Measurements from ENCODE around the gene MAEA.
"Not testable (repeated sequence)": the region's sequence is repeated elsewhere in the genome, so short reads cannot be mapped to it uniquely, and the experiment has no call there.

Gene MAEA

GRCh38 chr4:1370321-1371124, 80.8 kb downstream of the MAEA start:
- Mint-ChIP-seq H3K36me3 (peaks cover 9% of the 10 kb centered on the region), H3K4me3 (no peak overlapping the region), H3K27ac (no peak overlapping the region), H3K27me3 (no peaks in the 10 kb centered on the region), H3K4me1 (ENCODE audit: low read depth) (no peaks in the 10 kb centered on the region), H3K9me3 (ENCODE audit: low read depth) (no peaks in the 10 kb centered on the region)

- Mint-ChIP-seq H3K36me3 (peaks cover 9% of the 10 kb centered on the region), H3K4me1 (ENCODE audit: low read depth) (no peaks in the 10 kb centered on the region), H3K4me3 (no peak overlapping the region), H3K9me3 (ENCODE audit: low read depth) (no peaks in the 10 kb centered on the region), H3K27me3 (no peaks in the 10 kb centered on the region), H3K27ac (no peak overlapping the region)
These were observed 81.8 kb downstream of the MAEA start for GRCh38 chr4:1371176-1372165.

DNA sequence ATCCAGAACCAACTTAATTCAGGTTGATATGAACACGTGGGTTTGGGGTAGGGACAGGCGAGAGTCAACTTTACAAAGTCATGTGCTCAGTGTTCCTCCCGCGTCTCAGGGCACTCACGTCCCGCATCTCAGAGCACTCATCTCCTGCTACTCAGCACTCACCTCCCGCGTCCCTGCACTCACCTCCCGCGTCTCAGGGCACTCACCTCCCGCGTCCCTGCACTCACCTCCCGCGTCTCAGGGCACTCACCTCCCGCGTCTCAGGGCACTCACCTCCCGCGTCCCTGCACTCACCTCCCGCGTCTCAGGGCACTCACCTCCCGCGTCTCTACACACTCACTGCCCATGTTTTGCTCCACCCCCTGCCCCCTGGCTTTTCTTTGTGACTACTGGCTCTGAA, 82.9 kb downstream of the MAEA start:
- not testable (repeated sequence) for H3K27me3 Mint-ChIP-seq; H3K36me3 Mint-ChIP-seq; H3K9me3 Mint-ChIP-seq (ENCODE audit: low read depth); H3K4me1 Mint-ChIP-seq (ENCODE audit: low read depth); H3K27ac Mint-ChIP-seq; H3K4me3 Mint-ChIP-seq

DNA sequence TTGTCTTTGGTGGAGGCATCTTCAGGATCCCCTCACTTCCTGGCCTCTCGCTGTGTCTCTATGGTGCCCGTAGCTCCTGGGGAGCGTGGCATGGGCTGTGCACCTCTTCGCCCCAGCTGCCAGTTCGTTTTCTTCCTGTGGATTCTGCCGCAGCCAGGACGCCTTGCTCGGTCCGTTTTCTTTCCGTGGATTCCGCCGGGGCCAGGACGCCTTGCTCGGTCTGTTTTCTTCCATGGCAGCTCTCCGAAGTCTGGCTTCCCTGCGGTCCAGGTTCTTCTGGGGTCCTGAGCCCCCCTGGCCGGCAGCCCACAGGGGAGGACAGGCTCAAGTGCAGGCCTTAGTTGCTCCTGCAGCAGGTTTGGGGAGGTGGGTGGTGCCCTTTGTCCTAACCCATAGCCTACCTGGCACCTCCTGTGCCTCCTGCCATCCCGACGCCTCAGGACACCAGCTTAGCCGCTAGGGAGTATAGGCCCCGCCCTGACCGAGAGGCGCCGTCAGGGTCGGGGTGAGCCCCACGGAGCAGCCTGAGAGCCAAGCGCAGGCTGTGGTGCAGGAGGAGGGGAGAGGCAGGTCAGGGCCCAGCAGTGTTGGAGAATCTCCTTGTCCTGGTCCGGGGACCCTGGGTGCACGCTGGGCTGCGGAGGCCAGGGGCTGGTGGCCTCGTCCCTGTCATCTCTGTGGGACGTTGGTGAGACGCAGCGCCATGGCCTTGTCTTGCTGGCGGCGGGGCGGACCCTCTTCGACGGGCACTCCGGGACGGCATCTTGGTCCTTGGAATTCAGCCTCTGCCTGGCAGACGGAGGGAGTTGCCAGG, 84.4 kb downstream of the MAEA start:
- Mint-ChIP-seq H3K36me3 (peaks cover 9% of the 10 kb centered on the region), H3K4me3 (no peak overlapping the region), H3K27ac (no peak overlapping the region), H3K9me3 (ENCODE audit: low read depth) (no peaks in the 10 kb centered on the region), H3K27me3 (no peaks in the 10 kb centered on the region), H3K4me1 (ENCODE audit: low read depth) (no peaks in the 10 kb centered on the region)

DNA sequence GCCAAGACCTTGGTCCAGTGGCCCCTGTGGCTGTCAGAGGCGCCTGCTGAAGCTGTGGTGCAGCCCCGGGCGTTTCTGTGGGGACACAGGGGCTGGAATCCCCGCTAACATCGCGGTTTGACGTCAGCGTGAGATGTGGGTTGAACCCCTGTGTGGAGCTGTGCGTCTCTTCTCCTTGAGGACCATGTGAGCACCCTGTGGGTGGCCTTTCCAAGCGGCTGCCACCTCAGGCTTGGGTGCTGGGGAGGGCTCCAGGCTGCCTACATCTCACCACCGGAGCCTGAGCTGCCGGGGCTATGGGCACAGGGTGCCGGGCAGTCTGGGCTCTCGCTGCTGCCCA, 85.0 kb downstream of the MAEA start:
- no peaks in the 10 kb centered on the region for H3K9me3 Mint-ChIP-seq (ENCODE audit: low read depth)
- peaks cover 9% of the 10 kb centered on the region for H3K36me3 Mint-ChIP-seq
- H3K27me3 Mint-ChIP-seq = no peaks in the 10 kb centered on the region
- no peak overlapping the region for H3K27ac Mint-ChIP-seq
- no peaks in the 10 kb centered on the region for H3K4me1 Mint-ChIP-seq (ENCODE audit: low read depth)
- H3K4me3 Mint-ChIP-seq = no peak overlapping the region

GRCh38 chr4:1375051-1375721, 85.5 kb downstream of the MAEA start:
- H3K4me3 Mint-ChIP-seq = no peak overlapping the region
- H3K4me1 Mint-ChIP-seq (ENCODE audit: low read depth) = no peaks in the 10 kb centered on the region
- H3K27me3 Mint-ChIP-seq = no peaks in the 10 kb centered on the region
- no peaks in the 10 kb centered on the region for H3K9me3 Mint-ChIP-seq (ENCODE audit: low read depth)
- H3K27ac Mint-ChIP-seq = no peak overlapping the region
- H3K36me3 Mint-ChIP-seq = peaks cover 9% of the 10 kb centered on the region

DNA sequence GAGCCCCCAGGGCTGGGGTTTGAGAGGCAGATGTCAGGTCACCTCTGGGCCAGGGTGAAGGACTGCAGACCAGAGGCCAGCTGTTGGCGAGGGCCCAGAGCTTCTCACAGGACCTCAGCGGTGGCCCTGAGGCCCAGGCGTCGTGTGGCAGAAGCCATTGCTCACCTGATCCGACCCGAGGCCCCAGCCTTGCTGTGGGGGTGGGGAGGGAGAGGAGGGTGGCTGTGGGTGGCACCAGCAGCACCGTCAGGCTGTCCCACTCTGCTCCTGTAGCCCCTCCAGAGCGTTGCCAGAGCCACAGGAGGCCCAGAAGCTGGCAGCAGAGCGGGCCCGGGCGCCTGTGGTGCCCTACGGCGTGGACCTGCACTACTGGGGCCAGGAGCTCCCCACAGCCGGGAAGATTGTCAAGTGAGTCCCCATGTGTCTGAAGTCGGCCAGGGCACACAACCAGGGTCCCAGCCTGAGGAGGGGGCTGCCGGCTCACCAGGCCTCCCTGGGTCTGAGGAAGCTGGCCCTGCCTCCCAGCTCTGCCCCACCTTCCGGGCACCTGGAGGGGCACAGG, 86.2 kb downstream of the MAEA start:
- Mint-ChIP-seq H3K27ac (no peak overlapping the region), H3K36me3 (peaks cover 8% of the 10 kb centered on the region), H3K4me3 (no peak overlapping the region), H3K9me3 (ENCODE audit: low read depth) (no peaks in the 10 kb centered on the region), H3K4me1 (ENCODE audit: low read depth) (no peaks in the 10 kb centered on the region), H3K27me3 (no peaks in the 10 kb centered on the region)

DNA sequence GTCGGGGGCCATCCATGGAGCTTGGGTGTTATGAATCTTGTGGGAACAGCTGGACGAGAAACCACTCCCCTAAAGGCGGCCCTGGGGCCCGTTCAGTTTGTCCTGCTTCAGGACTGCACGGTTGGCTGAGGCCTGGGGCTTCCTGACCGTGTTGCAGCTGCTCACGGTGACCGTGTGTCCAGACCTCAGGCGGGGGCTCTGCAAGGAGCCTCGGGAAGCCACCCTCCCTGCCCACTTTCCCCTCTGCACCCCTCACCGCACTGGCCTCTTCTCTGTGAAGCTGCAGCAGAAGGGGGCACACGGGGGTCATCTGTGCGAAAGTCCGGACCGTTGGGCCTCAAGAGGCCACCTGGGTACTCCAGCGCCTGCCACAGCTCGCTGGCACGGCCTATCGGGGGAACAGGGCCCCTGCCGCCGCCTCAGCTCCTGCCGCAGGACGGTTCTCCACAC, 86.7 kb downstream of the MAEA start:
- Mint-ChIP-seq H3K27ac (no peak overlapping the region), H3K4me1 (ENCODE audit: low read depth) (no peaks in the 10 kb centered on the region), H3K4me3 (no peak overlapping the region), H3K36me3 (peaks cover 7% of the 10 kb centered on the region), H3K27me3 (no peaks in the 10 kb centered on the region), H3K9me3 (ENCODE audit: low read depth) (no peaks in the 10 kb centered on the region)

GRCh38 chr4:1376841-1377605, 87.3 kb downstream of the MAEA start:
- Mint-ChIP-seq H3K27ac (no peak overlapping the region), H3K4me1 (ENCODE audit: low read depth) (no peaks in the 10 kb centered on the region), H3K27me3 (no peaks in the 10 kb centered on the region), H3K9me3 (ENCODE audit: low read depth) (no peaks in the 10 kb centered on the region), H3K36me3 (peaks cover 6% of the 10 kb centered on the region), H3K4me3 (no peak overlapping the region)

DNA sequence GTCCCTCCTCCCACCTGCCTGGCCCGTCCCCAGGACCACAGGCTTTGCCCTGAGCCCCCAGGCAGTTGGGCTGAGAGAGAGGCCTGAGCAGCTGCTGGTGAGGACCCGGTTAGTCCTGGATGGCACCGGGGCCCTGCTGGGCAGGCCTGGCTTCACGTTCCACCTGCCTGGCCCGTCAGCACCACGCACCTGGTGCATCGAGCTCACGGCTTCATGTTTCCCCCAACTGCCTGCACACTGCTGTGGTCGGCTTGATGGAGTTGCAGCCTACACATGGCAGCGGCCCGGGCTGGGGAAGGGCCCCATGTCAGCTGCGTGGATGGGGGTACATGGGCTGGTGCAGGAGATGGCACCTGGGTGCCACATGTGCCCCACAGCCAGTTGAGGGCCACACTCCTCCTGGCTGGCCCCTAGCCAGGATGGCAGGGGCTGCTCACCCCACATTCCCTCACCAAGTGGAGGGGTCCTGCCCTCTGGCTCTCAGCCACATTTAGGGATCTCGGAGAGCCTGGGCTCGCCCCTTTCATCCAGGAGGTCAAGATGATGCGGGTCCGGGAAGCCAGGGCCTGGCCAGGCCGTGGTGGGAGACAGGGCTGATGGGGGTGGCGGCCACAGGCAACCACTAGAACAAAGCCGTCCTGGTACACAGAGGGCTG, 88.0 kb downstream of the MAEA start:
- H3K4me3 Mint-ChIP-seq = no peak overlapping the region
- no peaks in the 10 kb centered on the region for H3K9me3 Mint-ChIP-seq (ENCODE audit: low read depth)
- H3K27ac Mint-ChIP-seq = no peak overlapping the region
- no peaks in the 10 kb centered on the region for H3K27me3 Mint-ChIP-seq
- peaks cover 2% of the 10 kb centered on the region for H3K36me3 Mint-ChIP-seq
- no peaks in the 10 kb centered on the region for H3K4me1 Mint-ChIP-seq (ENCODE audit: low read depth)

- no peak overlapping the region for H3K27ac Mint-ChIP-seq
- no peaks in the 10 kb centered on the region for H3K4me1 Mint-ChIP-seq (ENCODE audit: low read depth)
- H3K4me3 Mint-ChIP-seq = no peak overlapping the region
- H3K9me3 Mint-ChIP-seq (ENCODE audit: low read depth) = no peaks in the 10 kb centered on the region
- no peaks in the 10 kb centered on the region for H3K27me3 Mint-ChIP-seq
- no peaks in the 10 kb centered on the region for H3K36me3 Mint-ChIP-seq
These were observed 89.0 kb downstream of the MAEA start for GRCh38 chr4:1378559-1379231.

DNA sequence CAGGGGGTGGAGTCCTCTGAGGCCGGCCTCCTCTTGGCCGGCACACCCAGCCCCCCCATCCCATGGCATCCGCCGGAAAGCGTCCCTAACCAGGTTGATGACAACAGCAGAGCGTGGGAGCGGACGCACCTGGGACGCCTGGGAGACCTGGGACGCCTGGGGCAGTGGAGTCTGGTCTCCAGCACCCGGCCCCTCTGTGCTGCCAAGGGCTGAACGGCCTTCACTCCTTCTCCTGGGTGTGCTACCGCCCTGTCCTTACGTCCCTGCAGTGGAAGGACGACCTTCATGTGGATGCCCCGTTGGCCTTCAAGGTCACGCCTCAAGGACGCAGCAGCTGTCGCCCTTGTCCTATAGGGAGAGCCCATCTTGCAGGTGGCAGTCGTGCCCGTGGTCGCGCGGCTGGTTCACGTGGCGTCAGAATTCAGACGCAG, 89.7 kb downstream of the MAEA start:
- Mint-ChIP-seq H3K4me3 (no peak overlapping the region), H3K9me3 (ENCODE audit: low read depth) (no peaks in the 10 kb centered on the region), H3K36me3 (no peaks in the 10 kb centered on the region), H3K4me1 (ENCODE audit: low read depth) (no peaks in the 10 kb centered on the region), H3K27ac (no peak overlapping the region), H3K27me3 (no peaks in the 10 kb centered on the region)
